Liver (tissue), 3 donors: ENCODE measurements around the gene ZNF579.

Source experiments
- CTCF ChIP-seq: fragments of 150-350 bp; IDR thresholded peaks from 2 replicates; pipeline ENCODE4 v1.5.1; 2017; ENCODE audit warnings: improper control_type of control experiment, low read depth, low read length; ENCODE audit not compliant: missing input control
- FOXA1 ChIP-seq: IDR thresholded peaks from 2 replicates; pipeline ENCODE4 v1.6.1; 2016; ENCODE audit warnings: antibody characterized with exemption
- FOXA2 ChIP-seq: IDR thresholded peaks from 2 replicates; pipeline ENCODE4 v1.6.1; 2016; ENCODE audit warnings: antibody characterized with exemption
- MAX ChIP-seq: IDR thresholded peaks from 2 replicates; pipeline ENCODE4 v1.6.1; 2016; ENCODE audit warnings: antibody characterized with exemption
- RAD21 ChIP-seq, 2 donors: IDR thresholded peaks; 2 replicates each; pipeline ENCODE4 v1.6.1; 2016; ENCODE audit warnings: antibody characterized with exemption in 2 of 2, mild to moderate bottlenecking in 2 of 2
- TAF1 ChIP-seq: conservative IDR thresholded peaks from 2 replicates; pipeline ENCODE4 v1.6.1; 2016; ENCODE audit warnings: antibody characterized with exemption, mild to moderate bottlenecking
- YY1 ChIP-seq: IDR thresholded peaks from 2 replicates; pipeline ENCODE4 v1.6.1; 2016; ENCODE audit warnings: antibody characterized with exemption, mild to moderate bottlenecking
- ZBTB33 ChIP-seq: IDR thresholded peaks from 2 replicates; pipeline ENCODE4 v1.6.1; 2016; ENCODE audit warnings: antibody characterized with exemption
- donor health status: healthy.
- donor health status: healthy.

- TF ChIP-seq TAF1: no peak
- no peak for TF ChIP-seq CTCF
- no peak for TF ChIP-seq ZBTB33
- no peak for TF ChIP-seq FOXA2
- TF ChIP-seq RAD21 (IDR thresholded peaks at IDR 0.05): no peak
- TF ChIP-seq YY1: no peak
- TF ChIP-seq MAX: no peak
- TF ChIP-seq FOXA1: no peak
These were observed 37.8 kb upstream of the ZNF579 start for GRCh38 chr19:55618426-55618825.
